ENCODE data around the gene KIF21A.
"Not testable (repeated sequence)": the region's sequence is repeated elsewhere in the genome, so short reads cannot be mapped to it uniquely, and the experiment has no call there.

Gene KIF21A

DNA sequence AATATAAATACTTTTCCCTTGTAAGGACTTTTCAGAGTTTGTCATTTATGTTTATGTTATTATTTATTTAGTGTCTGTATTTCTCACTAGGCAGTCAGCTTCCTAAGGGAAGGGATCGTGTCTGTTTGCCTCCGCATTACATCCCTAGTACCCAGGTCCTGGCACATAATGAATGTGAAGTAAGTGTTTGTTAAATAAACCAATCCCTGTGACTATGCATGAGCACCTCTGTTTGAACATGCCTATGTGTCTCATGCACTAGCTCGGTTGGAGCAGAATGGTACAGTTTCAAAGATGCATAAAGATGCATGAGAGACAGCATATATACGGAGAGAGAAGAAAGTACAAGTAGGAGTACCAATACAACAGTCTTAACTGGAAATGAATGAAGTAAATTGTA, 99.3 kb downstream of the KIF21A start:
- DNase-seq: no peak

DNA sequence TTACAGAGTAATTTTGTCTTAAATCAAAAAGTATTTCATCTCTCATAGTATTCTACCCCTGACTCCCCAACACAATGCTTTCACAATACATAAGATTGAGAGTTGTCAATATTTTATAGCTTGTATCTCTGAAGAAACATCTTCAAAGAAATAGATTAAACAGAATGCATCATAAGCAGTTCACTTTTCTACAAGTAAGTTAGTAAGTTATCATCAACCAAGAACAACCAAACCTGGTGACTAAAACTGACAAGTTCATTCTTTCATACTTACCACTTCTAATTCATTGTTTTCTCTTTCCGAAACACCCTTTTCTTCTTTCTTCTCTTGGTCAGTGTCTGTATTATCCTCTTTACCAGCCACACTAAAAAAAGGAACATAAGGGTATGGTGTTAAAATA, 101.2 kb downstream of the KIF21A start:
- no peak for DNase-seq

DNA sequence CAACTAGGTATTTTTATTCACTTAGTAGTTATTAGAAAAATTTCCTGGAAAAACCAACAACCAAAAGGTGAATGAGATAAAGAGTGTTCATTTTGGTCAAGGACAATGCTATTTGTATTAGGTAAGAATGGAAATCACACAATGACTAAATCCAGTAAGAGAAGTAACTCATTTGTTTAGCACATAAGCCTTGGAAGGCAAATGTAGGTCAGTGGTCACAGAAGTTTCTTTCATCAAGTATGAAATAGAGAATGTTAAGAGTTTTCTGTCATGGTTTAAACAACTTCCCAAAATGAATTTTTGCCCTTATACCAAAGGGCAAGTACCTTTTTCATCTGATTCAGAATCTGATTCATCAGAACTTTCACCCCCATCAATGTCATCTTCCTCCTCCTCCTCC, 101.7 kb downstream of the KIF21A start:
- DNase-seq: no peak

DNA sequence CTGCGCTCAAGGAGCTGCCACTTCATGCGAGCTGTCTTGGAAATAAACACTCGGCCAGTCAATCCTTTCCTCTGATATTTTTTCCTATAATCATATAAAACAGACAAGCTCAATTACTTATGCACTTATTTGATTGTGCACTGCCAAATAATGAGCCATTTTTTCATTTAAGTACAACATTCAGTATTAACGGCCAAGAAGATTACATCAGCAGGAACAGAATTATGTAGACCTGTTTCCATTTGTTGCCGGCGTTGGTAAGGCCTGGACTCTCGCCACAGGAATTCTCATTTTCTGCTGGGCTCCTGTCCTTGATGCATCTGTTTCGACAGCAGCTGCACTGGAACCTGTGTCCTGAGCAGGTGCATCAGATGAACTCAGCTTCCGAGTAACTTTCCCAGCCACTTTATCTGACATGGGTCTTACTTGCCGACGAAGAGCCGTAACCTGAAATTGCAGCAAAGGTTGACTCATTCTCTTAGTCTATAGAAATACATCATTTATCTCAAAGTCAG, 110.2 kb downstream of the KIF21A start:
- no peak for DNase-seq

DNA sequence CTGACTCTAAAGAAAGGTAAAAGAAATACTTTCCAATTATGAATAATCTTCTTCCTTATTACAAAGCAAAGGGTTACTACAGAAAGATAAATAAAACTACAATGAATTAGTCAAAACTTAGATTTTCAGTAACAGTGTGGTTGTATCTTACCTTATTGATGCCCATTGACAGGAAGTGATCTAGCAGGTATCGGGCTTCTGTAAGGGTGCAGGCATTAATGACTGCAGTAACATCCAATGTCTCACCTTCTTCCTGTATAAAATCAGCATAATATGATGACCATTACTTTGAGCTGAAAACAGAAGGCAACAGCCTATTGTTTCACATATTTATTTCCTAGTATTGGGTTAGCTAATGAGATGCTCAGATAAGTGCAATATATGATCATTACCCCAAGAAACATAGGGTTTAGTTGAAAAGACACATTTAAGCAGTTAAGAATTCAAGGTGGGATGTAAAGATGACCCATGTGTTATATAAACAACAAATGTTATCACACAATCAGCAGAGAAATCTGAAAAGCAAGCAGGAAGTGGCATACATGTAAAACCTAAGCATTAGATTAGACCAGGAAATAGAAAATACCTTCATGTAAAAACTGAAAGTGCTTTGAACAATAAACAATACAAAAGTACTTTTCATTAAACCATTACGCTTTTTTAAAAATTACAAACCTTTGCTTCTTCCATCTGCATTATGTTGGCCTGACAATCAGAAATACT, 111.2 kb downstream of the KIF21A start:
- no peak for DNase-seq

DNA sequence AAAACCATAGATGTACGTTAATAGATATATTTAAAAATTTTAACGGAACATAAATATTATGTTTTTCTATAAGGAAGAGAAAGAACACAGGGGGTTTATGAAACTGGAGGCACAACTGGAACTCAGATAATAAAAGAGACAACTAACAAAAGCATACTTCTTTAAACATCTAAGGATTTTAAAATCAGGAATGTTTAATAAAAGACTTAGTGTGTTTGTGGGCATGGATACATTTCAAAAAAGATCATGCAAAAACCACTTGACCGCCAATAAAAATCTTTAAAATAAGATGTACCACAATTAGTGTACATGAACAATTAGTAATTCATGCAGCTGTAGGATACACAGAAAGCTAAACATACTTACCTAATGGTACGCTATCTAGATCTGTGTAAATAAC, 113.0 kb downstream of the KIF21A start:
- no peak for DNase-seq

DNA sequence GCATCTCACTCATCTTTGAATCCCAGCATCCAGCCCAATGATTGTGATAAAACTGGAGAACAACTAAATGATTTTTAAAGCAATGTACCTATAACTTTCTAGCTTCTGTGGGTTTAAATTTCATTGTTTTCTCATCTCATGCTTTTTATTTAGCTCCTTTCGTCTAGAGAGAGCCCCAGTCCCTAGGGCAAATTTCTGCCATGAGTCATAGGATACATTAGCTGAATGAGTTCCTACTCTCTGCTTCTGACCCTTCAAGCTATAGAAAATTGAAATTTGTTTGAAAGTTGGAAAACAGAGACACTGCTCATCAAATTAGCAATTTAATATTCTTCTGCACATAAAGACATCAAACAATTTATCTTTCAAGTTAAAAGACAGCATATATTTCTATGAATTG, 113.9 kb downstream of the KIF21A start:
- no peak for DNase-seq

DNA sequence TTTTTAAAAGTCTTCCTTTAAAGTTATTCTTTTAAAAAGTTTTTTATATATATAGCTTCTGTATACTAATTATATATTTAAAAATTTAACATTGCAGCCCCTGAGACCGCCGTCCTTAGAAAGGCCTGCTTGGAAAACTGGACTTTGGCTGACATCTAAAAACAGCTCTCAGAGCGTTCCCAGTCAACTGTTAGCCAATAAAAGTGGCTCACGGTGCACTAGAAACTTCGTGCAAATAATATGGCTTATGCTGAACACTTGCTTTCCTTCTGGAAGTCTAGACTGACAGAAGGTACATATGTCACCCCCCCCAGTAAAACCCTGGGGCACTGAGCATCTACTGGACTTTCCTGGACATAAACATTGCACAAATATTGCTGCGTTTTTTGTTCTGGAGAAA, 115.0 kb downstream of the KIF21A start:
- DNase-seq: no peak

DNA sequence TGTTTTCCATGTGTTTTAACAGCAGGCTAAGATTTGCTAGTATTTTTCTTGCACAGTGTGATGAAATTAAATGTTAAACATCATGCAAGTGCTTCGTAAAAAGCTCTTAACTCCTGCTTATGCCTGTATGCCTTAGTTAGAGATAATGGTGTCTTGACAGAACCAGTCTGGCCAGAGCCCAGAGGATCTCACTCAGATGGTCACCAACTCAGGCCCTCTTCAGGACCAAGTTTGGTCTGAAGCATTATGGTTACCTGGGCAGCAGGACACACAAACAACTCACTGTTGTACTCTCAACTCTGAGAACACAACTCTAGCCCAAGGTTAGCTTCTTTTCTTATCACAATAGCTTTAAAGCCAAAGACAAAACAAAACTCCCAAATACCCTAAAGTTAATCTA, 115.4 kb downstream of the KIF21A start:
- no peak for DNase-seq

DNA sequence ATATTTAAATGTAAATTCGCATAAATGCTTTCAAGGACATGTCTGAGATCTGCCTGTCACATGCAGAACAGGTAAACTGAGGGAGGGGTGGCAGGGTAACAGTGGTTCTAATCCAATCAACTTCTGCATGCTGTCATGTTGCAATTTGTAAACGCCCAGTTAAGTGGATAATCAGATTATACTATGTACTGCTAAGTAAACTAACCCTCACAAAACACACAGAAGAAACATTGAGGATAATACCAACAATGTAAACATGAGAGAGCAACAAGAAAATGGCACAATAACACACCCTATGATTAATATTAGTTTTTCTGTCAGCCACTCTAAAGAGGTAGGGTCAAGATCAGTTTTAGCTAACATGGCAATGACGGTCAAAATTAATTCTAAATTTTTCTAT, 123.7 kb downstream of the KIF21A start:
- DNase-seq: no peak

DNA sequence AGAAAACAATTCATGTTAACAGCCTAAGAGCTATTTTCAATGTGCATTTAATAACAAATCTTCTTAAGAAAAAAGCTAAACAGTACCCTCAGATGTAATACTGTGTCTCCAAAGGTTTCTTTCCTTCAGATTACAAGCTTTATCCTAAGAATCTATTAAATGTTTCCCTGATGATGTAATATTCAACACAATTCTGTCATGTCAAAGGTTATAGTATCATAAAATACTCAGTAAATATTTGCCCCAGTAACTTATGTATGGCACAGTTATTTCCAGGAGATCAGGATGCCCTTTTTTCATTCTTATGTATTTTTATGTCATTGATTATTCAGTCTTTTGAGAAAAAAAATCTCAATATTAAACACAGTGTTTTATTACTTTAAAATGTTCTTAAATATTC, 128.4 kb downstream of the KIF21A start:
- DNase-seq: no peak

DNA sequence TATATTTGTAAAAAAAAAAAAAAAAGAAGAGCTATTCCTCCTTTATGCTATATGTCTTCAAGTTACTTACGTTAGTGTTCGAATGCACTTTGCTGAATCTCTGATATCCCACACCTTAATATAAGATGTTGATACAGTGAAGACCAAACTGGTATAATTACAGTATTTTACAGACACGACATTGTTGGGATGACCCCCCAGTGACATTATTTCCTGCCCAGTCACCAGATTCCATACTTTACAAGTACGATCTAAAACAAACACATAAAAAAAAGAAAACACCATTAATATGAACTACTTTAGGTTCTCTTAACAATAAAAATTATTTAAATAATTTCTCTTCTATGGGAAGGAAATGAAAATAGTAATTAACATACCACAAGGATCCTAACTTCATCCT, 133.4 kb downstream of the KIF21A start:
- DNase-seq: no peak

DNA sequence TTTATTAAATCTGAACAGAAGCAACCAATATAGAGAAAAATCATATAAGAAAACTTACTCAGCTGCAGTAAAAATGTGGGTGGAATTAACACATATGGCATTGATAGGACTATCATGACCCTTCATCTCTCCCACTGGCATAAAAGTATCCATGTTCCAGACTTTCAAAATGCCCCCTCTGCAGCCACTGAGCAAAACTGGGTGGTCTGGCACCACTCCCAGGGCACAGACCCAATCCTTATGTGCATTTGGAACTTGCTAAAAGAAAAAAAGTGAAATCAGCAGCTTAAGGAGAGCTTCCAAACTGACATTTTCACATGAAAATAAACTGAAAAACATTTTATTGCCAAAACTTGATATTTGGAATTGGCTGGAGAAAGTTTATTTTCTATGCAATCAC, 141.5 kb downstream of the KIF21A start:
- DNase-seq: no peak

DNA sequence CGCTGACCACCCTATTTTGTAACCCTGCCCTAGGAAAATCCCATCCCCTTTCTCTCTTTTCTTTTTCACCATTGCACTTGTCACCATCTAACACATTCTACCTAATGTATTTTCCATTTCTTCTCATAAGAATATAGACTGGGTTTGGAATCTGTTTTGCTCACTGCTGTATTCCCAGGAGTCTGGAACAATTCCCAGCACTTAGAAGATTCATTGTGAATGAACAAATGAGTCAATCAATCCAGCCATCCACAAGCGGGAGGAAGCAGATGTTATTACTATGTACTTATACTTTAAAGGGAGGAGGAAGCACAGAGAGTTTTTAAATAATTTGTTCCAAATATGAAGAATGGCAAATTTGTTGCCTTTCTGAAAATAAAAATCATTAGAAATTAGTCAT, 142.1 kb downstream of the KIF21A start:
- no peak for DNase-seq

DNA sequence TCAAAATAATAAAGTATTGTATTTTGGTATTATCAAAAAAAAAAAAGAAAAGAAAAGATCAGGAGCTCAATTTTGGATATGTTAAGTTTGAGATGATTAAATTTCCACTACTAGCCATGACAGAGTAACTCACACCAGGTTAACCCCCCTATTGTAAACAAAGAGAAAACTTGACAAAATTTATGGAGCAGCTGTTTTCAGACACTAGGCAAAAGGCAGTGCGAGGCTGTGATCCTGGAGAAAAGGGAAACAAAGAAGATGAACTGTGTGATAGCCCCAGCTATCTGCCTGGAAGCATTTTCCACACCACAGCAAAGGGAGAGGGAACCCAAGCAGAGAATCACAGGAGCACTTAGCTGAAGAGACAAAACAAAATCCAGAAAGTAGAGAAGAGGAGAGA, 145.0 kb downstream of the KIF21A start:
- DNase-seq: no peak

DNA sequence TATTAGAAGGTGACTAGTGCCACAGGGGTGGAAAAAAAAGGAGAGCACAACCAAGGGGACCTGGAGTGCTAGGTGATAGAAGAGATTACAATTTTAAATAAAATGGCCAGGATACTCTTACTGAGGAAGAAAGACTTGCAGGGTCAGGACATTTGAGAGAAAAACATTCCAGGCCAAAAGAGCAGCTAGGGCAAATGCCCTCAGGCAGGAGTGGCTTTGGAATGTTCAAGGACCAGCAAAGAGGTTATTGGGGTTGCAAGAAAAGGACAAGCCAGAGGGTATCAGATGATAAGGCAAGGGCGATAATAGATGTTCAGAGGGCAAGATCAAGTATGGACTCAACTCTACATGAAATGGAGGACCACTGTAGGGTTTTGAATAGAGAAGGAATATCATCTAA, 146.4 kb downstream of the KIF21A start:
- DNase-seq: no peak

DNA sequence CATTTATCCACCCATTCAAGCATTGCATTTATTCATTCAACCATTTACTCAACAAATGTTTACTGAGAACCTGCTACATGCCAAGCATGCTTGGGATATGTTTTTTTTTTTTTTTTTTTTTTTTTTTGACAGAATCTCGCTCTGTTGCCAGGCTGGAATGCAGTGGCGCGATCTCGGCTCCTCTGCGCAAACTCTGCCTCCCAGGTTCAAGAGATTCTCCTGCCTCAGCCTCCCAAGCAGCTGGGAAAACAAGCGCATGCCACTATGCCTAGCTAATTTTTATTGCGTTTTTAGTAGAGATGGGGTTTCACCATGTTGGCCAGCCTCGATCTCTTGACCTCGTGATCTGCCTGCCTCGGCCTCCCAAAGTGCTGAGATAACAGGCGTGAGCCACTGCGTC, 147.3 kb downstream of the KIF21A start:
- DNase-seq: not testable (repeated sequence)

DNA sequence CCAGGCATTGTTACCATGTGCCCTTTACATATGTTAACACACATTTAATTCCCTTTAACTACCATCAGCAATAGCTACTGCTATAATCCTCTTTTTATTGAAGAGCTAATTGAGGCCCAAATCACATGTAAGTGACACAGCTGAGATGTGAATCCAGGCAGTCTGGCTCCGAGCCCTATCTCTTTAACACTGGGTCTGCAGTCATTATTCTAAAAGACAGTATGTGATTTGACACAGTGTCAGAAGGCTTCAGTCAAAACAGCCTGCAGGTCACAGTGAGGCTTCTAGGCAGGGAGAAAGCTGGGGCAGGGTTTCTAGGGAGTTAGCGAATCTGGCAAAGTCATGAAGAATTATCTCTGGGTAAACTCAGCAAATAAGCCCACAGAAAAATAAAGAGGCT, 148.2 kb downstream of the KIF21A start:
- DNase-seq: no peak

DNA sequence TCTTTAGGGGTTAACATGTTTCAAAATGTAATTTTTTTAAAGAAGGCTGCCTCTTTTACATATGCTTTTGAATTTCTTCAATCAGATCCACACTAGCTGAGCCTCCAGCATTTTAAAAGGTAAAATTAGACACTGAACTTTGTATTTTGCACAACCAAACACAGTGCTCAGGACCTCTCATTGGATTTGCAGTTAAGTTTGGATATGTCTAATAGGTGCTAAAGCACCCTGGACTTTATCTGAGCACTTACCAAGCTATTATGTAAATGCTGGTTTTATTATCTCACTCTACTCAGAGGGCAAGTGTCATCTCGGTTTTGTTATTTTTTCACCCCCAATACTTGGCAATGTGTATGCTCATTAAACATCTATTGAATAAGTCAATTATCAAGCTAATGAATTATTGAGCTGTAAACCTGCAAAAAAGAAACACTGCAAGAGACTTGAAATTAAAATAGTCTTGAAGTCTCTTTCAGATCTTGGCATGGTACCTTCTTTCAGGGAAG, 150.7 kb downstream of the KIF21A start:
- no peak for DNase-seq

DNA sequence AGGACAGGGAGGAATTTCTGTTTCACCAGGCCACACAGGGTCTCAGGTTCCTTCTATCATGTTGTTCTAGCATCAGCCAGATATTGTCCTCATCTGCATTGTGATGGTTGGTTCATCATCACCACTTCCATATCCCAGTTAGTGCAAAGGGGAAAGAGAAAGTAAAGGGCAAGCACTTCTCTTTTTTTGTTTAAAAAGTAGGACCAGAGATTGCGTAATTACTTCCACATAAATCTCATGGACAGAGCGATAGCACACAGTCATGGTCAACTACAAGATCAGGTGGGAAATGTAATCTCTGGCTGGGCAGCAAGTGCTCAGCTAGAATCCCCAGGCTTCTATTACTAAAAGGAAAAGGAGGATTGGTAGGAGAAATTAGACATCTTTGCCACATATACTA, 155.1 kb downstream of the KIF21A start:
- DNase-seq: no peak

DNA sequence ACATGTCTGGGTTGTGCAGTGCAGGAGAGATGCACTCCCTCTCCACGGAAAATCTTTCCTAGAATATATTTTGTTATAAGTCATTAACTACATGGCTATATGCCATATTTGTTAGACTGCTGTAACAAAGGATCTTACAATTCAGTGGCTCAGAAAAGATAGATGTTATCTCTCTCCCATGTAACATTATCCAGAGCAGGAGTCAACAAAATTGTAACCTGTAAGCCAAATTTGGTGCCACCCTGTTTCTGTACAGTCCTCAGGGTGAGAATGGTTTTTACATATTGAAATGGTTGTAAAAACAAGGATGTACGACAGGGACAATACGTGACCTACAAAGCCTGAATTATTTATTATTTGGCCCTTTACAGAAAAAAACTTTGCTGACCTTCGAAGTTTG, 155.5 kb downstream of the KIF21A start:
- no peak for DNase-seq

DNA sequence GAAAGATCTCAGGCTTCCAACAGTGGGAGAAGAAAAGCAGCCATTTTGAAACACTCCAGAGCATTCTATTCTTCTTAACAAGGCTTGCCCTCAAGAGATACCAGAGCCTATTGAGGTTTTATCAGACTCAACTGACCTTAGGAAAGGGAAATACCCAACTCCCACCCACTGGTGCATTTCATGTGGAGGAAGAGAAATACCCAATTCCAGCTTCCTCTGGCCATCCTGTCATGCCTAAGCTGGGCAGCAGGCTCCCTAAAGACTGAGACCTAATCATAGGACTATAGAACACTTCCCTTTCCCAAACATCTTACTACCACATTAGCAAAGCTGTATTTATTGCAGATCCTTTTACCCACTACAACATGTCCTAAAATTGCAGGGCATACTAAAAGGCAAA, 164.5 kb downstream of the KIF21A start:
- no peak for DNase-seq

DNA sequence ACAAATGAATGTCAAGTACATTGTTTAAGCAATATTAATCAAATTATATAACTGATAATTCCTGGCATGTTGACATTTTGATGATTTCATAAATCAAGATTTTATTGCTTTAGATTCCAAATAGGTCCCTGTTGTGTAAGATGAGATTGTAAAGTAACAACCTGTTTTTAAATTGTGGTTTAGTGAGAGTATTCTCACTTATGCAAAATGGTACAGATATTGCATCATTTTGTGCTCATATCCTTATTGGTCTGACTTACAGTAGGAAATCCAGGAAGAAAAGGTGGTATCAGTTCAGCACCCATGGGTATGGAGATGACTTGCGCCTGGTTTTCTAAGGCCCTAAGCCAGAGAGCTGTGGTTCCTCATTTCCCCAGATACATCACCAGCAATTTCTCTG, 165.5 kb downstream of the KIF21A start:
- no peak for DNase-seq

DNA sequence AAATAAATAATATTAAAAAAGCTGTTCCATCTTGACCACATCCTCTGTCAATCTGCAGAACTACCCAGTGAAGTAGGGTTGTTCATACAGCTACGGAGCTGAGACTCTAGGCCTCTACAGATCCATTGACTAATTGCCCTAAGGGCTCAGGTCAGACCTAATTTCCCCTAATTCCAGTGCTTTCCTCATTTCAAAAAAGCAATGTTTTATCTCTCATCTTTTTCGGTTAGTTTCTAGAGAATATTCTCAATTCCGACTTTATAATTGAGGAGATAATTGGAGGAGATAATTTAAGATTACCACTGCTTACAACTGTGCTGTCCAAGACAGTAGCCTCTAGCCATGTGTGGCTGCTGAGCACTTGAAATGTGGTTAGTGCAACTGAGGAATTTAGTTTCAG, 167.1 kb downstream of the KIF21A start:
- no peak for DNase-seq

Measured in activated CD8-positive, alpha-beta memory T cell treated with anti-CD3 and anti-CD28 coated beads, Interleukin-2, amount 50 U/mL, for 4 hours (primary cell).